H1 (cell line): Measurements from ENCODE around the gene EEF1AKMT1. TPM values are rescaled to one million over a fixed set of nuclear protein-coding genes. Genes with fewer than 3 reads are reported as not detected.

Source experiments
- KDM1A ChIP-seq: fragments of 200-600, 300-600 bp; sonication (generic); IDR thresholded peaks from 2 replicates; pipeline ENCODE4 v1.7.1; 2016; ENCODE audit warnings: mild to moderate bottlenecking, low read length, borderline replicate concordance
- KDM5A ChIP-seq: fragments of 200-600 bp; IDR thresholded peaks from 2 replicates; pipeline ENCODE4 v1.7.1; 2012; ENCODE audit warnings: mild to moderate bottlenecking, low read length, inconsistent platforms, mixed read lengths
- polyA plus RNA-seq, 7 experiments: library from polyadenylated mRNA; depleted of rRNA in 3 of 7; stranded (reverse) in 5 of 7; unstranded in 2 of 7; fragments of >200 nt in 5 of 7; fragments of 200-250 nt in 2 of 7; gene quantifications; 1 replicate in 5 of 7; 2 replicates in 1 of 7; 4 replicates in 1 of 7; pipeline versions ENCODE4 v1.2.1 to v1.2.3, GENCODE V29; 2011 to 2013; ENCODE audit warnings: missing spikeins in 2 of 7, mixed read lengths in 2 of 7
- total RNA-seq: library from RNA; stranded (reverse); fragmentation: NEBNext Ultra II Directional; extraction: Animal tissue kit (Norgen Biotek cat#: 25700); gene quantifications from 2 replicates; pipeline ENCODE4 v1.2.1, GENCODE V29; 2021
- TF ChIP-seq, protein P1 (sequence below): fragments of 300-600 bp; sonication (generic); IDR thresholded peaks from 2 replicates; pipeline ENCODE4 v1.7.1; 2012; ENCODE audit warnings: low read length, moderate library complexity, mild to moderate bottlenecking, inconsistent platforms; ENCODE audit not compliant: insufficient replicate concordance

EEF1AKMT1 gene
- total and polyA plus RNA-seq, 2 of the 8 experiments (the other 6 are each of a cell fraction or from before 2014, with no cell fraction given) = 3.1 to 4.1 TPM

- TF ChIP-seq, protein P1, sequence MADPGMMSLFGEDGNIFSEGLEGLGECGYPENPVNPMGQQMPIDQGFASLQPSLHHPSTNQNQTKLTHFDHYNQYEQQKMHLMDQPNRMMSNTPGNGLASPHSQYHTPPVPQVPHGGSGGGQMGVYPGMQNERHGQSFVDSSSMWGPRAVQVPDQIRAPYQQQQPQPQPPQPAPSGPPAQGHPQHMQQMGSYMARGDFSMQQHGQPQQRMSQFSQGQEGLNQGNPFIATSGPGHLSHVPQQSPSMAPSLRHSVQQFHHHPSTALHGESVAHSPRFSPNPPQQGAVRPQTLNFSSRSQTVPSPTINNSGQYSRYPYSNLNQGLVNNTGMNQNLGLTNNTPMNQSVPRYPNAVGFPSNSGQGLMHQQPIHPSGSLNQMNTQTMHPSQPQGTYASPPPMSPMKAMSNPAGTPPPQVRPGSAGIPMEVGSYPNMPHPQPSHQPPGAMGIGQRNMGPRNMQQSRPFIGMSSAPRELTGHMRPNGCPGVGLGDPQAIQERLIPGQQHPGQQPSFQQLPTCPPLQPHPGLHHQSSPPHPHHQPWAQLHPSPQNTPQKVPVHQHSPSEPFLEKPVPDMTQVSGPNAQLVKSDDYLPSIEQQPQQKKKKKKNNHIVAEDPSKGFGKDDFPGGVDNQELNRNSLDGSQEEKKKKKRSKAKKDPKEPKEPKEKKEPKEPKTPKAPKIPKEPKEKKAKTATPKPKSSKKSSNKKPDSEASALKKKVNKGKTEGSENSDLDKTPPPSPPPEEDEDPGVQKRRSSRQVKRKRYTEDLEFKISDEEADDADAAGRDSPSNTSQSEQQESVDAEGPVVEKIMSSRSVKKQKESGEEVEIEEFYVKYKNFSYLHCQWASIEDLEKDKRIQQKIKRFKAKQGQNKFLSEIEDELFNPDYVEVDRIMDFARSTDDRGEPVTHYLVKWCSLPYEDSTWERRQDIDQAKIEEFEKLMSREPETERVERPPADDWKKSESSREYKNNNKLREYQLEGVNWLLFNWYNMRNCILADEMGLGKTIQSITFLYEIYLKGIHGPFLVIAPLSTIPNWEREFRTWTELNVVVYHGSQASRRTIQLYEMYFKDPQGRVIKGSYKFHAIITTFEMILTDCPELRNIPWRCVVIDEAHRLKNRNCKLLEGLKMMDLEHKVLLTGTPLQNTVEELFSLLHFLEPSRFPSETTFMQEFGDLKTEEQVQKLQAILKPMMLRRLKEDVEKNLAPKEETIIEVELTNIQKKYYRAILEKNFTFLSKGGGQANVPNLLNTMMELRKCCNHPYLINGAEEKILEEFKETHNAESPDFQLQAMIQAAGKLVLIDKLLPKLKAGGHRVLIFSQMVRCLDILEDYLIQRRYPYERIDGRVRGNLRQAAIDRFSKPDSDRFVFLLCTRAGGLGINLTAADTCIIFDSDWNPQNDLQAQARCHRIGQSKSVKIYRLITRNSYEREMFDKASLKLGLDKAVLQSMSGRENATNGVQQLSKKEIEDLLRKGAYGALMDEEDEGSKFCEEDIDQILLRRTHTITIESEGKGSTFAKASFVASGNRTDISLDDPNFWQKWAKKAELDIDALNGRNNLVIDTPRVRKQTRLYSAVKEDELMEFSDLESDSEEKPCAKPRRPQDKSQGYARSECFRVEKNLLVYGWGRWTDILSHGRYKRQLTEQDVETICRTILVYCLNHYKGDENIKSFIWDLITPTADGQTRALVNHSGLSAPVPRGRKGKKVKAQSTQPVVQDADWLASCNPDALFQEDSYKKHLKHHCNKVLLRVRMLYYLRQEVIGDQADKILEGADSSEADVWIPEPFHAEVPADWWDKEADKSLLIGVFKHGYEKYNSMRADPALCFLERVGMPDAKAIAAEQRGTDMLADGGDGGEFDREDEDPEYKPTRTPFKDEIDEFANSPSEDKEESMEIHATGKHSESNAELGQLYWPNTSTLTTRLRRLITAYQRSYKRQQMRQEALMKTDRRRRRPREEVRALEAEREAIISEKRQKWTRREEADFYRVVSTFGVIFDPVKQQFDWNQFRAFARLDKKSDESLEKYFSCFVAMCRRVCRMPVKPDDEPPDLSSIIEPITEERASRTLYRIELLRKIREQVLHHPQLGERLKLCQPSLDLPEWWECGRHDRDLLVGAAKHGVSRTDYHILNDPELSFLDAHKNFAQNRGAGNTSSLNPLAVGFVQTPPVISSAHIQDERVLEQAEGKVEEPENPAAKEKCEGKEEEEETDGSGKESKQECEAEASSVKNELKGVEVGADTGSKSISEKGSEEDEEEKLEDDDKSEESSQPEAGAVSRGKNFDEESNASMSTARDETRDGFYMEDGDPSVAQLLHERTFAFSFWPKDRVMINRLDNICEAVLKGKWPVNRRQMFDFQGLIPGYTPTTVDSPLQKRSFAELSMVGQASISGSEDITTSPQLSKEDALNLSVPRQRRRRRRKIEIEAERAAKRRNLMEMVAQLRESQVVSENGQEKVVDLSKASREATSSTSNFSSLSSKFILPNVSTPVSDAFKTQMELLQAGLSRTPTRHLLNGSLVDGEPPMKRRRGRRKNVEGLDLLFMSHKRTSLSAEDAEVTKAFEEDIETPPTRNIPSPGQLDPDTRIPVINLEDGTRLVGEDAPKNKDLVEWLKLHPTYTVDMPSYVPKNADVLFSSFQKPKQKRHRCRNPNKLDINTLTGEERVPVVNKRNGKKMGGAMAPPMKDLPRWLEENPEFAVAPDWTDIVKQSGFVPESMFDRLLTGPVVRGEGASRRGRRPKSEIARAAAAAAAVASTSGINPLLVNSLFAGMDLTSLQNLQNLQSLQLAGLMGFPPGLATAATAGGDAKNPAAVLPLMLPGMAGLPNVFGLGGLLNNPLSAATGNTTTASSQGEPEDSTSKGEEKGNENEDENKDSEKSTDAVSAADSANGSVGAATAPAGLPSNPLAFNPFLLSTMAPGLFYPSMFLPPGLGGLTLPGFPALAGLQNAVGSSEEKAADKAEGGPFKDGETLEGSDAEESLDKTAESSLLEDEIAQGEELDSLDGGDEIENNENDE = no peak
- TF ChIP-seq KDM1A (no peak), KDM5A (no peak)
Observed at GRCh38 chr13:20686167-20686566, 87.6 kb downstream of the EEF1AKMT1 start (continued).
